ENCODE data around the gene DNAI4. TPM values are rescaled to one million over a fixed set of nuclear protein-coding genes. Genes with fewer than 3 reads are reported as not detected.

DNAI4 gene
- polyA plus RNA-seq, 1 donor (not counting 4 experiments of a cell fraction or from before 2014, with no cell fraction given), result 4.1 TPM

GRCh38 chr1:66824771-66825170 lies 99.9 kb downstream of the DNAI4 start:
- no peaks in the 10 kb centered on the region for H3K4me1 ChIP-seq (ENCODE audit: control insufficient read depth, extremely low read depth, insufficient read depth, low read length)
- TF ChIP-seq CTCF (optimal IDR thresholded peaks at IDR 0.05 in 1 of 3, IDR thresholded peaks at IDR 0.05 in 1 of 3, conservative IDR thresholded peaks at IDR 0.05 in 1 of 3; ENCODE audit: extremely low read depth in 1 of 3, insufficient read depth in 2 of 3, low read length in 3 of 3), result no peak
- no peak for TF ChIP-seq EZH2 (IDR thresholded peaks at IDR 0.05; ENCODE audit: low read length)

GRCh38 chr1:66809736-66810326 lies 114.8 kb downstream of the DNAI4 start:
- Histone ChIP-seq H3K4me1 (ENCODE audit: control insufficient read depth, extremely low read depth, insufficient read depth, low read length) (no peaks in the 10 kb centered on the region), H3K27me3 (ENCODE audit: control insufficient read depth, extremely low read depth, insufficient read depth, low read length) (no peaks in the 10 kb centered on the region), H3K9me3 (ENCODE audit: control insufficient read depth, low read depth, low read length) (no peaks in the 10 kb centered on the region), H3K9me1 (ENCODE audit: control insufficient read depth, extremely low read depth, insufficient read depth, low read length) (no peaks in the 10 kb centered on the region), H3K4me2 (ENCODE audit: control insufficient read depth, extremely low read depth, insufficient read depth, low read depth, low read length) (no peak overlapping the region), H4K20me1 (ENCODE audit: control insufficient read depth, extremely low read depth, insufficient read depth, low read length) (no peaks in the 10 kb centered on the region), H2AFZ (ENCODE audit: control insufficient read depth, low read length) (no peak overlapping the region), H3K79me2 (ENCODE audit: control insufficient read depth, insufficient read depth, low read length) (no peaks in the 10 kb centered on the region), H3K36me3 (ENCODE audit: control insufficient read depth in 2 of 2, extremely low read depth in 1 of 2, insufficient read depth in 2 of 2, low read length in 2 of 2) (no peaks in the 10 kb centered on the region), H3K27ac (ENCODE audit: control insufficient read depth, insufficient read depth, low read length) (no peak overlapping the region), H3K9ac (ENCODE audit: control insufficient read depth, extremely low read depth, insufficient read depth, low read length) (no peak overlapping the region), H3K4me3 (ENCODE audit: control insufficient read depth in 2 of 3, extremely low read depth in 1 of 3, insufficient read depth in 2 of 3, low read depth in 1 of 3, low read length in 3 of 3) (no peak overlapping the region)
- dilution Hi-C loops (cut with MboI; ENCODE audit: extremely low pct_ligation_motif_present, low sequenced_read_pairs), result no loop called here
- DNase-seq (ENCODE audit: low read depth, low spot score) (no peak), FAIRE-seq (no peak)
- TF ChIP-seq EZH2 (IDR thresholded peaks at IDR 0.05; ENCODE audit: low read length) (no peak), CTCF (optimal IDR thresholded peaks at IDR 0.05 in 1 of 3, IDR thresholded peaks at IDR 0.05 in 1 of 3, conservative IDR thresholded peaks at IDR 0.05 in 1 of 3; ENCODE audit: extremely low read depth in 1 of 3, insufficient read depth in 2 of 3, low read length in 3 of 3) (no peak)

More at GRCh38 chr1:66824771-66825170, 99.9 kb downstream of the DNAI4 start:
- H3K9ac ChIP-seq (ENCODE audit: control insufficient read depth, extremely low read depth, insufficient read depth, low read length), result no peak overlapping the region
- H3K9me1 ChIP-seq (ENCODE audit: control insufficient read depth, extremely low read depth, insufficient read depth, low read length), result no peaks in the 10 kb centered on the region
- H2AFZ ChIP-seq (ENCODE audit: control insufficient read depth, low read length), result no peak overlapping the region
- dilution Hi-C loops (cut with MboI; ENCODE audit: extremely low pct_ligation_motif_present, low sequenced_read_pairs), result no loop called here
- DNase-seq (ENCODE audit: low read depth, low spot score) (no peak), FAIRE-seq (no peak)
- no peaks in the 10 kb centered on the region for H3K27me3 ChIP-seq (ENCODE audit: control insufficient read depth, extremely low read depth, insufficient read depth, low read length)
- H3K4me3 ChIP-seq (ENCODE audit: control insufficient read depth in 2 of 3, extremely low read depth in 1 of 3, insufficient read depth in 2 of 3, low read depth in 1 of 3, low read length in 3 of 3), result no peak overlapping the region
- H3K27ac ChIP-seq (ENCODE audit: control insufficient read depth, insufficient read depth, low read length), result no peak overlapping the region
- no peaks in the 10 kb centered on the region for H3K9me3 ChIP-seq (ENCODE audit: control insufficient read depth, low read depth, low read length)
- H4K20me1 ChIP-seq (ENCODE audit: control insufficient read depth, extremely low read depth, insufficient read depth, low read length), result no peaks in the 10 kb centered on the region
- no peak overlapping the region for H3K4me2 ChIP-seq (ENCODE audit: control insufficient read depth, extremely low read depth, insufficient read depth, low read depth, low read length)
- no peaks in the 10 kb centered on the region for H3K79me2 ChIP-seq (ENCODE audit: control insufficient read depth, insufficient read depth, low read length)
- no peaks in the 10 kb centered on the region for H3K36me3 ChIP-seq (ENCODE audit: control insufficient read depth in 2 of 2, extremely low read depth in 1 of 2, insufficient read depth in 2 of 2, low read length in 2 of 2)
